K562 (cell line): ENCODE results near the gene AOC1. TPM values are rescaled to one million over a fixed set of nuclear protein-coding genes. Genes with fewer than 3 reads are reported as not detected.

Experiments used
- ATAC-seq: fragments of 200-7000 bp; cut with Tn5 transposase; 3 replicates; pipeline ENCODE4 v1.9.1; 2020; ENCODE audit warnings: moderate library complexity
- BruUV-seq: library from RNA; stranded (reverse); fragments of 400-500 nt; replicated peaks from 2 replicates; lab custom pipeline; 2021; lab: Mats Ljungman, UMichigan
- CTCF ChIA-PET: fragments of 300-600 bp; formaldehyde crosslinking; extraction: SDS; loops from one replicate; lab custom pipeline; 2021; ENCODE audit warnings: low intra/inter-chr PET ratio; lab: Yijun Ruan, JAX
- POLR2A ChIA-PET: fragments of 300-600, 350-650 bp; sonication (Branson Sonifier 250); formaldehyde crosslinking; extraction: SDS; loops from one replicate; lab custom pipeline; 2021; ENCODE audit warnings: antibody characterized with exemption, inconsistent platforms; lab: Yijun Ruan, JAX
- DNase-seq, 4 experiments: peaks; one replicate each; pipeline versions ENCODE4 v3.0.0 to v3.0.0-alpha.2; 2011 to 2018; ENCODE audit warnings: low spot score in 3 of 4, mixed read lengths in 3 of 4; ENCODE audit errors: extremely low read depth in 1 of 4
- FAIRE-seq: peaks from 2 replicates; lab custom pipeline; 2011; peaks lifted over from hg19 to GRCh38; lab: Jason Lieb, UNC
- H2AFZ ChIP-seq: 2 replicates; pipeline ENCODE4 v1.6.0; 2011; ENCODE audit warnings: low read depth, low read length, control low read depth, inconsistent platforms
- H3K27ac ChIP-seq: fragments of 200-600 bp; 3 replicates; pipeline ENCODE4 v1.8.0; 2011; ENCODE audit warnings: low read depth, mild to moderate bottlenecking, control low read depth, inconsistent platforms, low read length, moderate library complexity, mixed read lengths; ENCODE audit errors: extremely low read depth
- H3K27me3 ChIP-seq, 2 experiments: fragments of 300-600 bp in 1 of 2; 2 replicates in 1 of 2; 3 replicates in 1 of 2; pipeline versions ENCODE4 v1.6.0 to v1.8.0; 2011; ENCODE audit warnings: inconsistent platforms in 2 of 2, low read length in 2 of 2, mild to moderate bottlenecking in 1 of 2, mixed read lengths in 1 of 2, moderate library complexity in 1 of 2; ENCODE audit not compliant: control insufficient read depth in 2 of 2, insufficient read depth in 2 of 2
- H3K36me3 ChIP-seq: fragments of 300-600 bp; 3 replicates; pipeline ENCODE4 v1.8.0; 2011; ENCODE audit warnings: mild to moderate bottlenecking, low read length, inconsistent platforms; ENCODE audit not compliant: control insufficient read depth, insufficient read depth
- H3K4me1 ChIP-seq, 2 experiments: fragments of 200-600 bp in 1 of 2; replicated peaks in 1 of 2; 2 replicates in 1 of 2; 3 replicates in 1 of 2; pipeline versions ENCODE4 v1.5.1 to v1.8.0; 2011; ENCODE audit warnings: inconsistent platforms in 2 of 2, low read length in 2 of 2, mild to moderate bottlenecking in 1 of 2, mixed read lengths in 1 of 2, moderate library complexity in 1 of 2; ENCODE audit not compliant: control insufficient read depth in 2 of 2, insufficient read depth in 2 of 2
- H3K4me2 ChIP-seq: 2 replicates; pipeline ENCODE4 v1.6.1; 2011; ENCODE audit warnings: low read length, control low read depth, inconsistent platforms, mixed read lengths; ENCODE audit not compliant: insufficient read depth
- H3K4me3 ChIP-seq: fragments of 200-600 bp; sonication (generic), shearing (Covaris generic); 2 replicates; pipeline ENCODE4 v1.5.1; 2016; ENCODE audit warnings: control low read depth, inconsistent platforms
- H3K79me2 ChIP-seq: fragments of 200-600 bp; 3 replicates; pipeline ENCODE4 v1.8.0; 2011; ENCODE audit warnings: low read length, inconsistent platforms; ENCODE audit not compliant: control insufficient read depth, insufficient read depth
- H3K9ac ChIP-seq, 2 experiments: 2 replicates each; pipeline versions ENCODE4 v1.6.0 to v1.6.1; 2011; ENCODE audit warnings: low read depth in 2 of 2, low read length in 2 of 2, control low read depth in 1 of 2, inconsistent platforms in 1 of 2, mild to moderate bottlenecking in 1 of 2, mixed read lengths in 1 of 2; ENCODE audit not compliant: insufficient read depth in 1 of 2
- H3K9me1 ChIP-seq: one replicate; pipeline ENCODE4 v1.6.0; 2011; ENCODE audit warnings: inconsistent platforms, mild to moderate bottlenecking, low read length, moderate library complexity; ENCODE audit not compliant: control insufficient read depth, insufficient read depth
- H3K9me3 ChIP-seq: replicated peaks from 2 replicates; pipeline ENCODE4 v1.5.1; 2011; ENCODE audit warnings: low read depth, low read length, inconsistent platforms; ENCODE audit not compliant: control insufficient read depth, insufficient read depth
- H4K20me1 ChIP-seq: replicated peaks from 2 replicates; pipeline ENCODE4 v1.6.1; 2011; ENCODE audit warnings: low read length, inconsistent platforms, mixed read lengths; ENCODE audit not compliant: control insufficient read depth, insufficient read depth
- CBX3 ChIP-seq, 2 experiments: IDR thresholded peaks; 1 replicate in 1 of 2; 2 replicates in 1 of 2; pipeline ENCODE4 v1.6.1; 2012; ENCODE audit warnings: inconsistent platforms in 2 of 2, low read length in 2 of 2, borderline replicate concordance in 1 of 2, control low read depth in 1 of 2
- E2F4 ChIP-seq: sonication (generic); formaldehyde crosslinking; IDR thresholded peaks from 2 replicates; pipeline ENCODE4 v1.8.0; 2022; ENCODE audit warnings: mild to moderate bottlenecking, low read depth, missing genetic modification reagents
- MCM3 ChIP-seq: fragments of 450-650 bp; IDR thresholded peaks from 2 replicates; pipeline ENCODE4 v1.6.1; 2016
- RB1 ChIP-seq: fragments of 450-650 bp; IDR thresholded peaks from 2 replicates; pipeline ENCODE4 v1.6.1; 2017; ENCODE audit warnings: low read depth, mild to moderate bottlenecking
- RBM34 ChIP-seq: fragments of 200-400 bp; formaldehyde crosslinking; IDR thresholded peaks from 2 replicates; pipeline ENCODE4 v1.6.1; 2018; ENCODE audit warnings: low read length, borderline replicate concordance; ENCODE audit not compliant: insufficient read depth
- SAFB ChIP-seq: fragments of 200-400 bp; formaldehyde crosslinking; IDR thresholded peaks from 2 replicates; pipeline ENCODE4 v1.6.1; 2017; ENCODE audit warnings: low read depth, low read length, borderline replicate concordance
- SIX5 ChIP-seq, 2 experiments: IDR thresholded peaks; 2 replicates each; pipeline ENCODE4 v1.6.1; 2011; ENCODE audit warnings: low read length in 2 of 2, borderline replicate concordance in 1 of 2, low read depth in 1 of 2, mild to moderate bottlenecking in 1 of 2, moderate library complexity in 1 of 2; ENCODE audit not compliant: insufficient read depth in 1 of 2
- TEAD1 ChIP-seq, 2 experiments: fragments of 450-650 bp in 1 of 2; sonication (generic) in 1 of 2; formaldehyde crosslinking; IDR thresholded peaks; 2 replicates each; pipeline versions ENCODE4 v1.4.0 to v1.8.0; 2020 to 2022; ENCODE audit warnings: mild to moderate bottlenecking in 2 of 2, missing genetic modification reagents in 1 of 2
- YBX1 ChIP-seq: fragments of 450-650 bp; IDR thresholded peaks from 2 replicates; pipeline ENCODE4 v1.7.1; 2016; ENCODE audit warnings: mild to moderate bottlenecking
- ZBTB17 ChIP-seq: fragments of 450-650 bp; formaldehyde crosslinking; IDR thresholded peaks from 2 replicates; pipeline ENCODE4 v1.4.0; 2020; ENCODE audit warnings: mild to moderate bottlenecking
- WGBS: fragments of 100-300 bp; shearing (Covaris generic); methylation state at CpG from one replicate; pipeline ENCODE4 v1.1.6; 2016; ENCODE audit warnings: low coverage, mixed read lengths; ENCODE audit not compliant: insufficient coverage; ENCODE audit errors: missing lambda C conversion rate; 5-methylcytosine and 5-hydroxymethylcytosine counted together
- in situ Hi-C: fragments of 300-500 bp; cut with MboI; formaldehyde crosslinking; loops from 4 replicates; pipeline ENCODE4 v1.15.0; 2018; ENCODE audit warnings: inconsistent platforms, mixed read lengths
- intact Hi-C: fragments of 100-400 bp; cut with micrococcal nuclease; formaldehyde crosslinking; loops from 2 replicates; pipeline ENCODE4 v1.14.2; 2022
- polyA plus RNA-seq, 8 experiments: library from polyadenylated mRNA; depleted of rRNA in 4 of 8; stranded (reverse) in 5 of 8; unstranded in 3 of 8; fragments of >200 nt; fragmentation: Nextera tagmentation in 2 of 8; fragmentation: Illumina TruSeq in 1 of 8; extraction: Ambion mirVana in 2 of 8; extraction: Trizol in 1 of 8; gene quantifications; 2 replicates each; pipeline versions ENCODE4 v1.2.1 to v1.2.3, GENCODE V29; 2011 to 2014; ENCODE audit warnings: inconsistent platforms in 1 of 8, missing spikeins in 1 of 8
- total RNA-seq, 7 experiments: library from RNA; depleted of rRNA in 6 of 7; stranded (reverse); fragments of >200 nt in 6 of 7; fragmentation: Illumina TruSeq in 2 of 7; extraction: Trizol in 2 of 7; gene quantifications; 2 replicates each; pipeline versions ENCODE4 v1.2.1 to v1.2.3, GENCODE V29; 2011 to 2021; ENCODE audit warnings: low replicate concordance in 1 of 7
- TF ChIP-seq, protein P1 (sequence below): fragments of 250-450 bp; sonication (Bioruptor Pico); IDR thresholded peaks from 2 replicates; pipeline ENCODE4 v1.5.0; 2021; ENCODE audit warnings: mild to moderate bottlenecking, borderline replicate concordance
- TF ChIP-seq, protein P2 (sequence below), 2 experiments: fragments of 450-650 bp in 1 of 2; IDR thresholded peaks; 2 replicates each; pipeline ENCODE4 v1.6.1; 2011 to 2017; ENCODE audit warnings: low read depth in 2 of 2, antibody characterized with exemption in 1 of 2, borderline replicate concordance in 1 of 2, low read length in 1 of 2, mild to moderate bottlenecking in 1 of 2, mixed read lengths in 1 of 2; ENCODE audit not compliant: control insufficient read depth in 1 of 2

The AOC1 gene
- total and polyA plus RNA-seq, 9 of the 15 experiments (the other 6 are each of a cell fraction or from before 2014, with no cell fraction given): not detected

GRCh38 chr7:150898475-150899011 lies 46.2 kb downstream of the AOC1 start:
- Histone ChIP-seq H2AFZ (peak overlapping the region; percentile 94), H3K4me1 (peaks cover 17 to 36% of the 10 kb centered on the region in 2 experiments; a peak in 4 of 5 replicates), H4K20me1 (peaks cover 5% of the 10 kb centered on the region; the same call in 1 of the 2 replicates), H3K9me1 (no peaks in the 10 kb centered on the region), H3K27me3 (peaks cover 17 to 27% of the 10 kb centered on the region in 2 experiments; a peak in 4 of 5 replicates), H3K4me2 (peak overlapping the region; percentile 52; the same call in 1 of the 2 replicates), H3K27ac (no peak overlapping the region; the same call in 2 of the 3 replicates), H3K4me3 (no peak overlapping the region), H3K9me3 (0 out of 2 replicates have a peak, but pooled peaks cover 2% of the 10 kb centered on the region), H3K36me3 (no peaks in the 10 kb centered on the region), H3K9ac (peak overlapping the region; percentile 8 to 12; a peak in 2 of 4 replicates), H3K79me2 (no peaks in the 10 kb centered on the region)
- POLR2A ChIA-PET: interaction anchor here (0.6 to 1.4 kb wide), 6 partner anchors 13 to 733 kb away, joined by 3 to 4 read pairs (median 3); no protein-coding TSS in a partner anchor
- ATAC-seq: peak; percentile 94
- FAIRE-seq: peak; percentile 91
- BruUV-seq: no TSS peak
- intact Hi-C loops: loop anchor here (1.0 to 5.0 kb wide), 4 partner anchors 62 to 214 kb away; no protein-coding TSS in a partner anchor
- CTCF ChIA-PET: interaction anchor here (0.6 to 3.3 kb wide), 14 partner anchors 23 to 405 kb away, joined by 3 to 36 read pairs (median 4); partner anchors contain the start of gene ABCB8
- in situ Hi-C loops: loop anchor here (5.0 kb wide), 1 partner anchor 89 kb away; no protein-coding TSS in a partner anchor
- 7% methylated on average over 22 of the region's 22 CpGs for WGBS
- DNase-seq: peak; percentile 88 to 93 (median 92)
- TF ChIP-seq E2F4 (CRISPR knock-in tag): no peak
- no peak for TF ChIP-seq SIX5 (IDR thresholded peaks at IDR 0.05; ENCODE audit: borderline replicate concordance in 1 of 2, insufficient read depth in 1 of 2, low read depth in 1 of 2, low read length in 2 of 2)
- TF ChIP-seq, protein P1, sequence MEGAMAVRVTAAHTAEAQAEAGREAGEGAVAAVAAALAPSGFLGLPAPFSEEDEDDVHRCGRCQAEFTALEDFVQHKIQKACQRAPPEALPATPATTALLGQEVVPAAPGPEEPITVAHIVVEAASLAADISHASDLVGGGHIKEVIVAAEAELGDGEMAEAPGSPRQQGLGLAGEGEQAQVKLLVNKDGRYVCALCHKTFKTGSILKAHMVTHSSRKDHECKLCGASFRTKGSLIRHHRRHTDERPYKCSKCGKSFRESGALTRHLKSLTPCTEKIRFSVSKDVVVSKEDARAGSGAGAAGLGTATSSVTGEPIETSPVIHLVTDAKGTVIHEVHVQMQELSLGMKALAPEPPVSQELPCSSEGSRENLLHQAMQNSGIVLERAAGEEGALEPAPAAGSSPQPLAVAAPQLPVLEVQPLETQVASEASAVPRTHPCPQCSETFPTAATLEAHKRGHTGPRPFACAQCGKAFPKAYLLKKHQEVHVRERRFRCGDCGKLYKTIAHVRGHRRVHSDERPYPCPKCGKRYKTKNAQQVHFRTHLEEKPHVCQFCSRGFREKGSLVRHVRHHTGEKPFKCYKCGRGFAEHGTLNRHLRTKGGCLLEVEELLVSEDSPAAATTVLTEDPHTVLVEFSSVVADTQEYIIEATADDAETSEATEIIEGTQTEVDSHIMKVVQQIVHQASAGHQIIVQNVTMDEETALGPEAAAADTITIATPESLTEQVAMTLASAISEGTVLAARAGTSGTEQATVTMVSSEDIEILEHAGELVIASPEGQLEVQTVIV: no peak
- TF ChIP-seq YBX1: no peak
- TF ChIP-seq CBX3 (IDR thresholded peaks at IDR 0.05; ENCODE audit: borderline replicate concordance in 1 of 2, low read length in 2 of 2): peak in 1 of 2 experiments; percentile 65; a peak in 1 of 3 replicates
- TF ChIP-seq ZBTB17 (CRISPR knock-in tag): 0 out of 2 replicates have a peak, but pooled peaks have one; percentile 23
- peak; percentile 86 for TF ChIP-seq RB1
- TF ChIP-seq MCM3: no peak
- peak; percentile 70 to 87; a peak in 2 of 4 replicates for TF ChIP-seq TEAD1 (CRISPR knock-in tag; IDR thresholded peaks at IDR 0.05)
- TF ChIP-seq, protein P2, sequence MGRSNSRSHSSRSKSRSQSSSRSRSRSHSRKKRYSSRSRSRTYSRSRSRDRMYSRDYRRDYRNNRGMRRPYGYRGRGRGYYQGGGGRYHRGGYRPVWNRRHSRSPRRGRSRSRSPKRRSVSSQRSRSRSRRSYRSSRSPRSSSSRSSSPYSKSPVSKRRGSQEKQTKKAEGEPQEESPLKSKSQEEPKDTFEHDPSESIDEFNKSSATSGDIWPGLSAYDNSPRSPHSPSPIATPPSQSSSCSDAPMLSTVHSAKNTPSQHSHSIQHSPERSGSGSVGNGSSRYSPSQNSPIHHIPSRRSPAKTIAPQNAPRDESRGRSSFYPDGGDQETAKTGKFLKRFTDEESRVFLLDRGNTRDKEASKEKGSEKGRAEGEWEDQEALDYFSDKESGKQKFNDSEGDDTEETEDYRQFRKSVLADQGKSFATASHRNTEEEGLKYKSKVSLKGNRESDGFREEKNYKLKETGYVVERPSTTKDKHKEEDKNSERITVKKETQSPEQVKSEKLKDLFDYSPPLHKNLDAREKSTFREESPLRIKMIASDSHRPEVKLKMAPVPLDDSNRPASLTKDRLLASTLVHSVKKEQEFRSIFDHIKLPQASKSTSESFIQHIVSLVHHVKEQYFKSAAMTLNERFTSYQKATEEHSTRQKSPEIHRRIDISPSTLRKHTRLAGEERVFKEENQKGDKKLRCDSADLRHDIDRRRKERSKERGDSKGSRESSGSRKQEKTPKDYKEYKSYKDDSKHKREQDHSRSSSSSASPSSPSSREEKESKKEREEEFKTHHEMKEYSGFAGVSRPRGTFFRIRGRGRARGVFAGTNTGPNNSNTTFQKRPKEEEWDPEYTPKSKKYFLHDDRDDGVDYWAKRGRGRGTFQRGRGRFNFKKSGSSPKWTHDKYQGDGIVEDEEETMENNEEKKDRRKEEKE (IDR thresholded peaks at IDR 0.05; ENCODE audit: borderline replicate concordance in 1 of 2, control insufficient read depth in 1 of 2, low read depth in 2 of 2, low read length in 1 of 2): no peak
- TF ChIP-seq RBM34: no peak
- TF ChIP-seq SAFB: peak; percentile 43; the same call in 1 of the 2 replicates
